ENCODE measurements around the gene FHDC1. TPM values are rescaled to one million over a fixed set of nuclear protein-coding genes. Genes with fewer than 3 reads are reported as not detected.

The FHDC1 gene
- total RNA-seq, 1 experiment from 2014 or later = 19.9 TPM

DNA sequence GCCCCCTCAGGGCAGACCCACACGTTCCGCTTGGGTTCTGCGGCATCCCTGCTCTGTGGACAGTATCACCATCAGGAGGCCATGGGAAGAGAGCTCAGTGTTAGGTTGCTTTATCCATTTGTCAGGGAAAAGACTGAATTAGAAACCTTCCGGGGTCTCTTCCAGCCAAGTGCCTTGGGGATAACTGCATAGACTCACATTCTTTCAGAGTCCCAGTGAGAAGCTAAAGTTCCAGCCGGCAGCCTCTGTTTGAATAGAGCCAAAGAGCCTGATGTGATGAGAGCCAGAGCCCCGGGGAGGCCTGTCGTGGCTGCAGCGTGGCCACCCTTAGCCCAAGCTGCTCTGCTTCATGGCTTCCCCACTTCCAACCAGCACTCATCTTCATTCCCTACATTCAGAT lies 85.2 kb downstream of the FHDC1 start:
- Histone ChIP-seq H2AFZ (ENCODE audit: low read length) (no peak overlapping the region), H2BK120ac (ENCODE audit: low read depth, low read length, poor library complexity, severe bottlenecking) (no peak overlapping the region), H4K20me1 (ENCODE audit: control insufficient read depth, insufficient read depth, insufficient read length) (peaks cover 2% of the 10 kb centered on the region), H2BK20ac (ENCODE audit: low read depth, low read length, poor library complexity, severe bottlenecking) (no peak overlapping the region), H3T11ph (ENCODE audit: low read length) (no peak overlapping the region), H4K5ac (ENCODE audit: insufficient read length, low read depth, low read length) (no peak overlapping the region), H3K23ac (ENCODE audit: insufficient read length, low read depth, low read length) (no peak overlapping the region), H2BK15ac (ENCODE audit: low read depth, low read length) (no peak overlapping the region), H3K4ac (ENCODE audit: low read depth, low read length) (no peak overlapping the region), H3K79me2 (ENCODE audit: insufficient read depth, low read length) (no peaks in the 10 kb centered on the region), H3K14ac (ENCODE audit: insufficient read depth, low read length) (no peak overlapping the region), H3K23me2 (ENCODE audit: insufficient read length, low read depth, low read length, poor library complexity, severe bottlenecking) (no peaks in the 10 kb centered on the region), H3K79me1 (ENCODE audit: insufficient read depth, low read depth, low read length, poor library complexity, severe bottlenecking) (no peaks in the 10 kb centered on the region), H3K9me3 (ENCODE audit: control insufficient read depth, low read depth, low read length) (no peaks in the 10 kb centered on the region), H3K56ac (ENCODE audit: insufficient read length, low read depth, low read length) (no peak overlapping the region), H3K27ac (ENCODE audit: insufficient read length, low read depth, low read length) (no peak overlapping the region), H2BK12ac (ENCODE audit: insufficient read length, low read depth, low read length) (no peak overlapping the region), H4K8ac (replicated peaks; ENCODE audit: insufficient read length, low read depth, low read length) (no peak overlapping the region), H3K27me3 (ENCODE audit: insufficient read depth, low read length) (no peaks in the 10 kb centered on the region), H3K4me1 (ENCODE audit: insufficient read depth, low read length) (no peaks in the 10 kb centered on the region; the same call in 1 of the 2 replicates), H4K91ac (ENCODE audit: insufficient read length, low read depth, low read length) (no peak overlapping the region), H2AK5ac (ENCODE audit: insufficient read length, low read length) (no peak overlapping the region), H3K18ac (ENCODE audit: insufficient read length, low read depth, low read length) (no peak overlapping the region), H3K9ac (ENCODE audit: extremely low read depth, insufficient read length, low read length) (no peak overlapping the region), H2BK5ac (ENCODE audit: insufficient read length, low read length) (no peak overlapping the region), H3K4me2 (ENCODE audit: insufficient read depth, insufficient read length, low read length) (no peak overlapping the region)
- Mint-ChIP-seq H3K27ac (no peak overlapping the region), H3K4me3 (no peak overlapping the region), H3K9me3 (no peaks in the 10 kb centered on the region), H3K27me3 (ENCODE audit: low read depth) (peaks cover 5% of the 10 kb centered on the region), H3K36me3 (ENCODE audit: insufficient read depth in 1 of 3, low read depth in 3 of 3) (no peaks in the 10 kb centered on the region; a peak in 2 of 7 replicates), H3K4me1 (peaks cover 30 to 37% of the 10 kb centered on the region in 2 experiments)
- TF ChIP-seq, protein P1, sequence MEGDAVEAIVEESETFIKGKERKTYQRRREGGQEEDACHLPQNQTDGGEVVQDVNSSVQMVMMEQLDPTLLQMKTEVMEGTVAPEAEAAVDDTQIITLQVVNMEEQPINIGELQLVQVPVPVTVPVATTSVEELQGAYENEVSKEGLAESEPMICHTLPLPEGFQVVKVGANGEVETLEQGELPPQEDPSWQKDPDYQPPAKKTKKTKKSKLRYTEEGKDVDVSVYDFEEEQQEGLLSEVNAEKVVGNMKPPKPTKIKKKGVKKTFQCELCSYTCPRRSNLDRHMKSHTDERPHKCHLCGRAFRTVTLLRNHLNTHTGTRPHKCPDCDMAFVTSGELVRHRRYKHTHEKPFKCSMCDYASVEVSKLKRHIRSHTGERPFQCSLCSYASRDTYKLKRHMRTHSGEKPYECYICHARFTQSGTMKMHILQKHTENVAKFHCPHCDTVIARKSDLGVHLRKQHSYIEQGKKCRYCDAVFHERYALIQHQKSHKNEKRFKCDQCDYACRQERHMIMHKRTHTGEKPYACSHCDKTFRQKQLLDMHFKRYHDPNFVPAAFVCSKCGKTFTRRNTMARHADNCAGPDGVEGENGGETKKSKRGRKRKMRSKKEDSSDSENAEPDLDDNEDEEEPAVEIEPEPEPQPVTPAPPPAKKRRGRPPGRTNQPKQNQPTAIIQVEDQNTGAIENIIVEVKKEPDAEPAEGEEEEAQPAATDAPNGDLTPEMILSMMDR (conservative IDR thresholded peaks at IDR 0.05) = no peak
- DNase-seq = no peak
- no CpG with 5 or more reads among the region's 8 CpGs for WGBS (ENCODE audit: extremely low coverage, insufficient read length, low lambda C conversion rate)

All from H9 (cell line).